NT2/D1 (cell line): Measurements from ENCODE around the gene CELF2.

Experiments
- SUZ12 ChIP-seq: IDR thresholded peaks from 2 replicates; pipeline ENCODE4 v1.6.1; 2011; ENCODE audit not compliant: insufficient read length, insufficient read depth; ENCODE audit errors: extremely low read depth
- YY1 ChIP-seq: IDR thresholded peaks from 2 replicates; pipeline ENCODE4 v1.6.1; 2011; ENCODE audit not compliant: insufficient read length, insufficient read depth
- ZNF274 ChIP-seq: IDR thresholded peaks from 2 replicates; pipeline ENCODE4 v1.6.1; 2011; ENCODE audit warnings: mild to moderate bottlenecking, low read depth, low read length

DNA sequence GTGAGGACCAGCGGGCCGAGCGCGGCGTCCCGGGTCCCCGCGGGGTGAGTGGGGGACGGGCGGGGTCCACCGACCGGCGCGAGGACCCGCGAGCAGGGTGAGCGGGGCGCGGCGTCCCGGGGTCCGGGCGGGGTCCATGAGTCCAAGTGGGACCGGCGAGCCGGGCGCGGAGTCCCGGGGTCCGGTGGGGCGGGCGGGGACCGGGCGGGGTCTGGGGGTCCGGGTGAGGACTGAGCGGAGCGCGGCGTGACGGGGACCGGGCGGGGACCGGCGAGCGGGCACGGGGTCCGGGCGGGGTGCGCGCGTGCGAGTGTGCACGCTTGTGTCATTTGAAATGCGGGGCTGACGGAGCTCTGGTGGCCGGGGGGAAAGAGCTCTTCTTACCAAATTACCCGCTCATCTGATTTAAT is 765 bp downstream of the CELF2 start:
- no peak for TF ChIP-seq SUZ12
- no peak for TF ChIP-seq YY1
- TF ChIP-seq ZNF274: no peak
